ENCODE measurements around the gene AMOTL1.
"Not testable (repeated sequence)": the region's sequence is repeated elsewhere in the genome, so short reads cannot be mapped to it uniquely, and the experiment has no call there.

The AMOTL1 gene

GRCh38 chr11:94825031-94825430 lies 56.9 kb downstream of the AMOTL1 start:
- no peak for DNase-seq (ENCODE audit: low read depth)

GRCh38 chr11:94825481-94825880 lies 57.3 kb downstream of the AMOTL1 start:
- no peak for DNase-seq (ENCODE audit: low read depth)

DNA sequence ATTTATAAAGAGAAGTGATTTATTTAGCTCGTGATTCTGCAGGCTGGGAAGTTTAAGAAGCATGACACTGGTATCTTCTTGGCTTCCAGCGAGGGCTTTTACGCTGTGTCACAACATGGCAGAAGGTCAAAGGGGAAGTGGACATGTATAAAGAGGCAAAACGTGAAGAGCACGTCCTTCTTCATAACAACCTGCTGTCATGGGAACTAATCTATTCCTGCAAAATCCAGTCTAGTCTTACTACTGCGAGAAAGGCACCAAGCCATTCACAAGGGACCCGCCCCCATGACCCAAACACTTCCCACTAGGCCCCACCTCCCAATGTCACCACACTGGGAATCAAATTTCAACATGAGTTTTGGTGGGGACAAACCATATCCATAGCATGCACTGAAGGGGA lies 58.3 kb downstream of the AMOTL1 start:
- DNase-seq (ENCODE audit: low read depth), result no peak

GRCh38 chr11:94828088-94828487 lies 59.9 kb downstream of the AMOTL1 start:
- DNase-seq (ENCODE audit: low read depth), result no peak

GRCh38 chr11:94830722-94831510 lies 62.8 kb downstream of the AMOTL1 start:
- DNase-seq (ENCODE audit: low read depth), result no peak

DNA sequence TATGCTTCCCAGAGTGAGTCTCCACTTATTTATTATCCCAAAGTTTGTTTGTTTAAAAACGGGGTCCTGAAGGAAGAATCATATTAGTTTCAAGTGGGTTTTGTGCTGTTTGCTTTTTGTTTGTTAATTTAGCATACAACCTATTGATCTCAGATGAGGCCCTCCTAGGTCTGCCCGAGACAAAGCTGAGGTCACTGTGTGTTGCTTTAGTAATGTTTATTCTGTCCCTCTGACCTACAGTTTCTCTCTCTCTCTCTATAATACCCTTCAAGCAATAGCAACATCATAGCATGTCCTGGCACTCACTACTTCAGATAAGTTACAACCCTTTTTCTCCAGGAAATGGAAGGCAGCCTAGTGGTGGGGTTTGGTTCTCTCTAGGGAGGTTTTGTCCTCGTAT lies 63.4 kb downstream of the AMOTL1 start:
- DNase-seq (ENCODE audit: low read depth), result no peak

- no peak for DNase-seq (ENCODE audit: low read depth)
These were observed 64.6 kb downstream of the AMOTL1 start for GRCh38 chr11:94832604-94833235.

DNA sequence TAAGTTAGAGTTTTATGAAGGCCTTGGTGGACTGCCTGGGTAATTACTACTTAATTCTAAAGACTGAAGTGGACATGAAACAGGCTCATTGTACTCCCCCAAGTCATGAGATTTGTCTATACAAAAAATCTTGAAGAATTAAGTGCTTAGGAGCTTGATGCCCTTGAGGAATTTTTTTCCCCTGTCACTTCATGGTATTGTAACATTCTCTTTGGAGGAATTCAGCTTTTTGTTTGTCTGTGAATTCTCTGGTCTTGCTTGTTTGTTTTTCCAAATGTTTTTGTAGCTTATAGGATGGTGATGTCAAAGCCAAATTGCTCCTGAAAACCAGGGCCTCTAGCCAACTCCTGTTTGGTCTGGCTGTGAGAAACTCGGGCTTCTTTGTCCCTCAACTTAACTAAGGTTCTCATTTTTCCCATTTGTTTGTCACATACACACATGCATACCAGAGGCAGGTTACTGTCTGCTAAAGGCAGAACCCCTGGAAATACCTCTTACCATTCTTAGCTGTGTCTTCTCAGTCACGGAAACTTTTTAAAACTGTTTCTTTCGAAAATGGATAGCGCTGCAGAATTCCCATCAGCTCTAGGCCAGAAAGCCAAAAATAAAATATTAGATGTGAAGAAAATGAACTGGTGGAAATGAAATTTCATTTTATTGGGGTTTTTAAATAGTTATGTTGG lies 66.9 kb downstream of the AMOTL1 start:
- DNase-seq (ENCODE audit: low read depth), result no peak

DNA sequence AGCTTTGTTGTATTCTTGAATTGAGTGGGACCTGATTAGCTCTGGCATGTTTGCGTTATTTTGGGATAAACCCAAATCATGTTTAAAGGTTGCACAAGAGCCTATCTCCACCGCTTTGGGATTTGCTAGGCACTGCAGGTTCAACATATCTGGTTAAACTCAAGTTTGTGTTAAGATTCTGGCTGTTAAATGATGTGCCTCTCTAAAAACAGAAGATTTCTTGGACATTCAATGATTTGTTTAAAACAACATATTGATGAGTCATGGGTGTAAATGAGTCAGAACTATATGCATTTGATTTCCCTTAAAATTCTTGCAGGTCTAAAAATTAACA lies 67.4 kb downstream of the AMOTL1 start:
- DNase-seq (ENCODE audit: low read depth), result no peak

DNA sequence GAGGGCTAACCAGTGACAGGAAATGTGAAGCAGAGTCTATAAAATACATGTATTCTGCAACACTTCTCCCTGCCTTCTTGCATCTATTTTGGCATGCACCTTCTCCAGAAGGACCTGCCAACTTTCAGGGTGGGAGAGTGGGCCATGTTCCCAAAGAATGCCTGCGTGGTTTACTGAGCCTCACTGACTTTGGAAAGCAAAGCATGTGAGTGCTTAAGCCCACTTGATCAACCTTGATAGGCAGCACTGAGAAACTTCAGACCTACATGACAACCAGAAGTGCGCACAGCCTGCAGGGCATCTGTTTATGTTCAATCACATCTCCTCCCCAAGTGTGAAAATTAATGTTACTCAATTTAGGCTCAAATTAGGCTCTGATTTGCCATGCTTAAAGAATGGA lies 69.2 kb downstream of the AMOTL1 start:
- DNase-seq (ENCODE audit: low read depth), result no peak

GRCh38 chr11:94838027-94838731 lies 70.0 kb downstream of the AMOTL1 start:
- no peak for DNase-seq (ENCODE audit: low read depth)

DNA sequence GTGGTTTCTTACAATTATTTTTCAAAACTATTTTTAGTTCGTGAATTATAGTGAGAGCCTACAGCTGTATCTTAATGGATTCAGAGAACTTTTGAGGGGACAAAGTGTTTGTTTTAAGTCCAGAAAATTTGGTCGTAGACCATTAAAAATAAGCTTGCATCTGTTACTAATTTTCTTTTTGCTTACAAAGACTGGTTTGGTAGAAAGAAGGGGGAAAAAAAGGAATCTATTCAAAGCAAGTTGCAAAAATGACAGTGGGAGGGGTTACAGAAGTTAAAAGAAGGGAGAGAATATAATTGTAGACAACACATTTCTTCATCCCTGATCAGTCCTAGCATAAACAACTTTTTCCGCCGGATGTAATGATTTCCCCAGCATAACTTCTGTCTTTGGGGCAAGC lies 72.1 kb downstream of the AMOTL1 start:
- no peak for DNase-seq (ENCODE audit: low read depth)

- no peak for DNase-seq (ENCODE audit: low read depth)
These were observed 75.9 kb downstream of the AMOTL1 start for GRCh38 chr11:94844031-94844430.

DNA sequence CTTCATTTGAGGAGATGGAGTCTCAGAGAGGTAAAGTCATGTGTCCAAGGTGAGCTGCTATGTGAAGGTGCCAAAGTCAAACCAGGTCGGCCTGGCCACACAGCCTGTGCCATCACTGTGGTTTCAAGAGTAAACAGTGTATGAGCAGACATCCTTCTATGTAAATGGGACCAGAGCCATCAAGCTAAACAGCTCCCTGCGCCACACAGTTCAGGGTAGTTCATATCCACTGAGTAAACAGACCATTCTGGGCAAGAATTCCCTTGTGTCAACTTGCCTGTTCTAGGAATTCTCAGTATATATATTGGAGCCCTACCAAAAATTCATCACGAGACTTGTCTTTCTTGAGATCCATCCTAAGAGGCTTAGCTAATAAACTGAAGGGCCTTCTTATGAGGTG lies 77.5 kb downstream of the AMOTL1 start:
- no peak for DNase-seq (ENCODE audit: low read depth)

GRCh38 chr11:94849839-94850238 lies 81.7 kb downstream of the AMOTL1 start:
- DNase-seq (ENCODE audit: low read depth), result no peak

- no peak for DNase-seq (ENCODE audit: low read depth)
These were observed 83.9 kb downstream of the AMOTL1 start for GRCh38 chr11:94851864-94852636.

DNA sequence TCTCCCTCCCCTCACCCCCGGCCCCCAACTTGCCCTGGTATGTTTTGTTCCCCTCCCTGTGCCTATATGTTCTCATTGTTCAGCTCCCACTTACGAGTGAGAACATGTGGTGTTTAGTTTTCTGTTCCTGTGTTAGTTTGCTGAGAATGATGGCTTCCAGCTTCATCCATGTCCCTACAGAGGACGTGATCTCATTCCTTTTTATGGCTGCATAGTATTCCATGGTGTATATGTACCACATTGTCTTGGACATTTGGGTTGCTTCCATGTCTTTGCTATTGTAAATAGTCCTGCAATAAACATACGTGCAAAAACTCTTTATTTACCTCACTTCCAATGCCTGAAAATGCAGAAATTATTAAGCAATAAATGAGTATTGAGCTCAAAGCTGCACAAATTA lies 85.1 kb downstream of the AMOTL1 start:
- not testable (repeated sequence) for DNase-seq (ENCODE audit: low read depth)

DNA sequence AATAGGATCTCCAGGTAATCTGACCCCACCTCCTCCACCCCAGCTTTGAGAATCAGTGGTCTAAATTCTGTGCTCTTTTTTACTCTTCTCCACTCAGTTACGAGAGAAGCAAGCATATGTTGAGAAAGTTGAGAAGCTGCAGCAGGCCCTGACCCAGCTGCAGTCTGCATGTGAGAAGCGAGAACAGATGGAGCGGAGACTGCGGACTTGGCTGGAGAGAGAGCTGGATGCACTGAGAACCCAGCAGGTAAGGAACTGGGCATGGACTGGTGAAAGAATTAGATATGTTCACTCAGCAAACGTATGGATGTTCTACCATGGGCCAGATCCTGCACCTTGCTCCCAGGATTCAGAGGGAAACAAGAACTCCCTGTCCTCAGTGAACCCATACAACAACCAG lies 85.7 kb downstream of the AMOTL1 start:
- no peak for DNase-seq (ENCODE audit: low read depth)

DNA sequence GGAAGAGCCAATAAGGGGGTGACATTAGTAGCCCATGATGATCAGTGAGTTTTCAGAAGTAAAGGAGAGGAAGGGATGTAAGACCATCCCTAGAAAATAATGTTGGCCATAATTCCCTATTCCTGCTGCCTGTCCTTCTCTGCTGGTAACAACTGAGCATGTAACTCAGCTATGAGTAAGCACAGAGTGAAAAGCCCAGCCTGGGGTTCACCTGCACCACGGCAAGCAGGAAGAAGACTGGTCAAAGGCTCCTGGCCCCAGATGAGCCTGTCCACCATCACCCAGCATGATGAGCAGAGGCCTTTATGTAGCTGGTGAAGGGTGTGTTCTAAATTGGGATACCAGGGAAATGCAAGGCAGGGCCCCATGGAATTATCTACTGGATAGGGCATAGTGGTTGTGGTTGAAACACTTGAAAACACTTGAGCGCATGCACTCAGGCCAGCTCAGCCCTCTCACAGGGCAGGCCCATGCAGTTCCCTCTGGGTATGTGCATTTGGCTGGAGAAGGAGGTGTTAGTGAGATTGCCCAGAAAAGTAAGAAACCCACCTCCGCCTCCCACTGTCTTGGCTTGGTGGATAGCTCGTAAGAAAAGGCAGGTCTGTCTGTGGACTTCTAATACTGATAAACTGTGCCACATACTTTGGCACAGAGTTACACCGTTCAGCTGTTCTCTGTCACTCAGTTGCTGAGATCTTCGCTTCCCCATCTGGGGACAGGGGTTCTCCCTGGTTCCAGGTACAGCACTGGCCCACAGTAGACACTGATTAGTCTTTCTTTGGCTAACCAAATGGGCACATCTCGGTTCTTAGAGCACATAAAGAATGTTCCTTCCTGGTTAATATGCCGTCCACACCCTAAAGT lies 86.8 kb downstream of the AMOTL1 start:
- no peak for DNase-seq (ENCODE audit: low read depth)

DNA sequence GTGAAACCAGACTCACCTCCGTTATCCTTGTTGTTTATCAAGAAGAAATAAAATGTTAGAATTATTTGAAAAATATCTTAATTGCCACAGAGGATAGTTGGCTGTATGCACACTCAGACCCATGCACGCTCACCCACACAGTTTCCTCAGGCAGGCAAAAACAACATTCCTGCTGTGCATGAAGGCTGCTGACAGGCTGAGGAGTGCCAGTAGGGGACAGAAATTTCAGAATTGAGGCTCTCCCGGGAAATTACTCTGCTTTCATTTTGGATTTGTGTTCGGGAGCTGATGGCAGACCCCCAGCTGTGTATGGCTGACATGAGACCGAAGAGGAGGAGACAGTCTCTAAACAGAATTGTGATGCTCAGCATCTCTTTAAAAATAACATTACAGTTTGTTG lies 87.5 kb downstream of the AMOTL1 start:
- DNase-seq (ENCODE audit: low read depth), result no peak

GRCh38 chr11:94856443-94856842 lies 88.3 kb downstream of the AMOTL1 start:
- no peak for DNase-seq (ENCODE audit: low read depth)
